HepG2 (cell line): Measurements from ENCODE around the gene NRG3. TPM values are rescaled to one million over a fixed set of nuclear protein-coding genes. Genes with fewer than 3 reads are reported as not detected.
A peak's percentile ranks its signal among the peaks of the same experiment; 100 is the strongest.

ENCODE experiments used
- ATAC-seq: fragments of 200-7000 bp; cut with Tn5 transposase; 3 replicates; pipeline ENCODE4 v1.9.1; 2020; ENCODE audit warnings: mild to moderate bottlenecking, moderate library complexity
- BruUV-seq: library from RNA; stranded (reverse); fragments of 400-500 nt; replicated peaks from 2 replicates; lab custom pipeline; 2021; lab: Mats Ljungman, UMichigan
- CTCF ChIA-PET: fragments of 300-600 bp; formaldehyde crosslinking; extraction: SDS; loops from one replicate; lab custom pipeline; 2021; ENCODE audit warnings: low total read pairs, inconsistent platforms, low intra/inter-chr PET ratio; lab: Yijun Ruan, JAX
- POLR2A ChIA-PET: fragments of 350-600 bp; sonication (Branson Sonifier 250); formaldehyde crosslinking; loops from one replicate; lab custom pipeline; 2020; ENCODE audit warnings: antibody characterized with exemption, inconsistent platforms; lab: Yijun Ruan, JAX
- DNase-seq: peaks from one replicate; pipeline ENCODE4 v3.0.0-alpha.2; 2015; ENCODE audit warnings: low spot score
- FAIRE-seq: peaks from 3 replicates; lab custom pipeline; 2011; peaks lifted over from hg19 to GRCh38; lab: Jason Lieb, UNC
- H2AFZ ChIP-seq: one replicate; pipeline ENCODE4 v1.6.1; 2011; ENCODE audit warnings: low read length, inconsistent platforms
- H3K27ac ChIP-seq: fragments of 300-600 bp; 3 replicates; pipeline ENCODE4 v1.8.0; 2011; ENCODE audit warnings: mixed run types, mild to moderate bottlenecking, mixed read lengths, low read length, inconsistent platforms; ENCODE audit not compliant: insufficient read depth; ENCODE audit errors: extremely low read length
- H3K27me3 ChIP-seq, 2 experiments: fragments of 200-600 bp in 1 of 2; 2 replicates in 1 of 2; 3 replicates in 1 of 2; pipeline versions ENCODE4 v1.6.0 to v1.8.0; 2011; ENCODE audit warnings: low read length in 2 of 2, mild to moderate bottlenecking in 2 of 2, moderate library complexity in 2 of 2, inconsistent platforms in 1 of 2; ENCODE audit not compliant: insufficient read depth in 2 of 2, control insufficient read depth in 1 of 2
- H3K36me3 ChIP-seq, 2 experiments: fragments of 200-600 bp in 1 of 2; replicated peaks in 1 of 2; 2 replicates in 1 of 2; 3 replicates in 1 of 2; pipeline versions ENCODE4 v1.5.1 to v1.8.0; 2011; ENCODE audit warnings: low read length in 2 of 2, inconsistent platforms in 1 of 2; ENCODE audit not compliant: insufficient read depth in 2 of 2, control insufficient read depth in 1 of 2
- H3K4me1 ChIP-seq: 2 replicates; pipeline ENCODE4 v1.5.1; 2012; ENCODE audit warnings: low read length, inconsistent platforms; ENCODE audit not compliant: insufficient read depth
- H3K4me2 ChIP-seq: 2 replicates; pipeline ENCODE4 v1.6.0; 2011; ENCODE audit warnings: low read depth, low read length, inconsistent platforms
- H3K4me3 ChIP-seq, 3 experiments: fragments of 200-600 bp in 1 of 3; sonication (generic), shearing (Covaris generic) in 1 of 3; replicated peaks in 1 of 3; 2 replicates each; pipeline ENCODE4 v1.5.1; 2011 to 2016; ENCODE audit warnings: low read length in 3 of 3, inconsistent platforms in 2 of 3, low read depth in 2 of 3, mild to moderate bottlenecking in 2 of 3, control low read depth in 1 of 3, mixed read lengths in 1 of 3; ENCODE audit not compliant: insufficient read depth in 1 of 3
- H3K79me2 ChIP-seq: one replicate; pipeline ENCODE4 v1.6.1; 2011; ENCODE audit warnings: low read length, inconsistent platforms; ENCODE audit not compliant: insufficient read depth
- H3K9ac ChIP-seq: 2 replicates; pipeline ENCODE4 v1.6.0; 2011; ENCODE audit warnings: mild to moderate bottlenecking, low read depth, low read length, inconsistent platforms; ENCODE audit not compliant: insufficient read depth
- H3K9me3 ChIP-seq: 2 replicates; pipeline ENCODE4 v1.5.1; 2012; ENCODE audit warnings: mild to moderate bottlenecking, low read length
- H4K20me1 ChIP-seq: 2 replicates; pipeline ENCODE4 v1.6.0; 2011; ENCODE audit warnings: inconsistent platforms, mild to moderate bottlenecking, low read length, moderate library complexity; ENCODE audit not compliant: insufficient read depth
- ATF7 ChIP-seq, 2 experiments: fragments of 450-650 bp in 1 of 2; sonication (generic) in 1 of 2; formaldehyde crosslinking in 1 of 2; IDR thresholded peaks; 2 replicates each; pipeline versions ENCODE4 v1.4.0 to v1.6.1; 2016 to 2020; ENCODE audit warnings: antibody characterized with exemption in 1 of 2, mild to moderate bottlenecking in 1 of 2, missing genetic modification reagents in 1 of 2
- CEBPB ChIP-seq: IDR thresholded peaks from 2 replicates; pipeline ENCODE4 v1.6.1; 2011; ENCODE audit warnings: low read depth, low read length, improper control_type of control experiment, borderline replicate concordance
- NONO ChIP-seq, 2 experiments: fragments of 450-650 bp in 1 of 2; sonication (generic) in 1 of 2; formaldehyde crosslinking in 1 of 2; IDR thresholded peaks in 1 of 2; conservative IDR thresholded peaks in 1 of 2; 2 replicates each; pipeline versions ENCODE4 v1.6.1 to v1.8.0; 2017 to 2022; ENCODE audit warnings: mild to moderate bottlenecking in 1 of 2, missing genetic modification reagents in 1 of 2, moderate library complexity in 1 of 2
- TARDBP ChIP-seq: sonication (generic); formaldehyde crosslinking; IDR thresholded peaks from 2 replicates; pipeline ENCODE4 v1.8.0; 2022; ENCODE audit warnings: mild to moderate bottlenecking, missing genetic modification reagents
- ZFP41 ChIP-seq: sonication (generic); formaldehyde crosslinking; IDR thresholded peaks from 2 replicates; pipeline ENCODE4 v1.4.0; 2020; ENCODE audit warnings: mild to moderate bottlenecking, missing genetic modification reagents, borderline replicate concordance
- ZNF17 ChIP-seq: sonication (generic); formaldehyde crosslinking; IDR thresholded peaks from 2 replicates; pipeline ENCODE4 v1.5.0; 2020; ENCODE audit warnings: mild to moderate bottlenecking, missing genetic modification reagents
- ZNF263 ChIP-seq: sonication (generic); formaldehyde crosslinking; IDR thresholded peaks from 2 replicates; pipeline ENCODE4 v1.4.0; 2020; ENCODE audit warnings: missing genetic modification reagents
- ZNF546 ChIP-seq: sonication (generic); formaldehyde crosslinking; conservative IDR thresholded peaks from 2 replicates; pipeline ENCODE4 v1.8.1; 2023; ENCODE audit warnings: mild to moderate bottlenecking, missing genetic modification reagents
- ZNF577 ChIP-seq: sonication (generic); formaldehyde crosslinking; IDR thresholded peaks from 2 replicates; pipeline ENCODE4 v1.4.0; 2020; ENCODE audit warnings: mild to moderate bottlenecking, low read depth, missing genetic modification reagents, borderline replicate concordance
- ZNF768 ChIP-seq: sonication (generic); formaldehyde crosslinking; IDR thresholded peaks from 2 replicates; pipeline ENCODE4 v1.4.0; 2020; ENCODE audit warnings: missing genetic modification reagents
- WGBS: methylation state at CpG from one replicate; pipeline ENCODE4 v1.1.6; 2017; ENCODE audit warnings: low lambda C conversion rate; 5-methylcytosine and 5-hydroxymethylcytosine counted together
- in situ Hi-C: cut with HindIII; loops from 2 replicates; pipeline ENCODE4 v1.10.0; 2017; ENCODE audit warnings: low pct_unique_long_range_greater_than_20kb; ENCODE audit not compliant: extremely low pct_ligation_motif_present
- intact Hi-C: fragments of 100-400 bp; cut with micrococcal nuclease; formaldehyde crosslinking; loops from one replicate; pipeline ENCODE4 v1.10.0; 2022; ENCODE audit not compliant: unreplicated experiment
- polyA plus RNA-seq, 8 experiments: library from polyadenylated mRNA; depleted of rRNA in 3 of 8; stranded (reverse) in 7 of 8; unstranded in 1 of 8; fragments of >200 nt; fragmentation: Illumina TruSeq in 4 of 8; extraction: Trizol in 4 of 8; gene quantifications; 2 replicates each; pipeline versions ENCODE4 v1.2.1 to v1.2.3, GENCODE V29; 2011 to 2016; ENCODE audit warnings: low read depth in 4 of 8, missing spikeins in 1 of 8, mixed read lengths in 1 of 8; ENCODE audit not compliant: insufficient read depth in 1 of 8
- total RNA-seq, 5 experiments: library from RNA; depleted of rRNA; stranded (reverse); fragments of >200 nt; fragmentation: Illumina TruSeq; extraction: Trizol; gene quantifications; 2 replicates each; pipeline ENCODE4 v1.2.3, GENCODE V29; 2016; ENCODE audit warnings: low read depth in 1 of 5
- TF ChIP-seq, protein P1 (sequence below): sonication (generic); formaldehyde crosslinking; IDR thresholded peaks from 2 replicates; pipeline ENCODE4 v1.8.0; 2022; ENCODE audit warnings: mild to moderate bottlenecking, missing genetic modification reagents; ENCODE audit not compliant: insufficient replicate concordance
- TF ChIP-seq, protein P2 (sequence below): sonication (generic); formaldehyde crosslinking; IDR thresholded peaks from 2 replicates; pipeline ENCODE4 v1.9.0; 2022; ENCODE audit warnings: low read depth, missing genetic modification reagents

NRG3 gene
- total and polyA plus RNA-seq, 2 of the 13 experiments (the other 11 are each of a cell fraction or from before 2014, with no cell fraction given): not detected

DNA sequence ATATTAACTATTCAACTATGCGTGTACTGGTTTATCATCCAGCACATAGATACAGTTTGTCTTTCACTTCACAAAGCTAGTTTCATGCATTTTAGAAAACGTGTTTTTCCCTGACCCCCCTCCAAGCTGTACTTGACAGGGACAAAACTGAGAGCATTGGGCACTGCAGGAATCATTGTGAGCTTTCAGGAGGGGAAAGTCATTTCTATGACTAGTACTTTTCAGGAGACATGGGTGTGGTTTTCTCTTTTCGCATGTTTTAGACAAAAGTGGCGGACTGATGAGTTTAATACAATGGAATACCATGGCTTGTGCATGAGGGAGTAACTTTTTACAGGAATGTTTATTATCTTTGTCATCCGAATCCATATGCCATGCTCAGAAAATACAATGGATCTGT is 42.7 kb downstream of the NRG3 start:
- no TSS peak for BruUV-seq
- no peak for ATAC-seq
- in situ Hi-C loops: no loop called here
- Histone ChIP-seq H3K4me3 (no peak overlapping the region), H3K36me3 (no peaks in the 10 kb centered on the region), H2AFZ (no peak overlapping the region), H4K20me1 (no peaks in the 10 kb centered on the region), H3K79me2 (no peaks in the 10 kb centered on the region), H3K9ac (no peak overlapping the region), H3K27ac (no peak overlapping the region), H3K27me3 (no peaks in the 10 kb centered on the region), H3K4me1 (no peaks in the 10 kb centered on the region), H3K9me3 (peaks cover 46% of the 10 kb centered on the region), H3K4me2 (no peak overlapping the region)
- ChIA-PET CTCF (no interaction called here), POLR2A (no interaction called here)
- intact Hi-C loops: no loop called here
- TF ChIP-seq ZNF768 (CRISPR knock-in tag) (no peak), ZNF577 (CRISPR knock-in tag) (no peak), ZNF17 (no peak), ZNF263 (CRISPR knock-in tag) (no peak)
- TF ChIP-seq, protein P1, sequence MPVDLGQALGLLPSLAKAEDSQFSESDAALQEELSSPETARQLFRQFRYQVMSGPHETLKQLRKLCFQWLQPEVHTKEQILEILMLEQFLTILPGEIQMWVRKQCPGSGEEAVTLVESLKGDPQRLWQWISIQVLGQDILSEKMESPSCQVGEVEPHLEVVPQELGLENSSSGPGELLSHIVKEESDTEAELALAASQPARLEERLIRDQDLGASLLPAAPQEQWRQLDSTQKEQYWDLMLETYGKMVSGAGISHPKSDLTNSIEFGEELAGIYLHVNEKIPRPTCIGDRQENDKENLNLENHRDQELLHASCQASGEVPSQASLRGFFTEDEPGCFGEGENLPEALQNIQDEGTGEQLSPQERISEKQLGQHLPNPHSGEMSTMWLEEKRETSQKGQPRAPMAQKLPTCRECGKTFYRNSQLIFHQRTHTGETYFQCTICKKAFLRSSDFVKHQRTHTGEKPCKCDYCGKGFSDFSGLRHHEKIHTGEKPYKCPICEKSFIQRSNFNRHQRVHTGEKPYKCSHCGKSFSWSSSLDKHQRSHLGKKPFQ (CRISPR knock-in tag): no peak
- no peak for DNase-seq
- FAIRE-seq: no peak
- WGBS: 27% methylated on average over 5 of the region's 5 CpGs

DNA sequence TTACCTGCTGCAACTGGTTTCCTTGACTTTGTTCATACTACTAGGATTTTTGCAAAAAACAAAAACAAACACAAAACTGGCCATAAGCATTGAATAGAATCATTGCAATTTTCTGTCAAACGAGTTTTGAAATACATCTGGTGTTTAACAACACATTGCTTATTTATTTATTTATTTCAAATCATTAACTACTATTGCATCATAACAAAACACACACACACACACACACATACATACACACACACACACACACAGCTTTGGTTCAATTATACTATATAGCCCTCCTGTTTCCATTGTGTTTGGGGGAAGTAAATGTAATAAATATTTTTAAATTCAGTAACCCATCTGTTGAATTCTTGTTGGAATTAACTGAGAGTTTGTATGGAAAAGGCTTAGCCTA is 43.8 kb downstream of the NRG3 start:
- H3K79me2 ChIP-seq: no peaks in the 10 kb centered on the region
- FAIRE-seq: no peak
- peaks cover 44% of the 10 kb centered on the region for H3K9me3 ChIP-seq
- H3K4me1 ChIP-seq: no peaks in the 10 kb centered on the region
- H3K4me2 ChIP-seq: no peak overlapping the region
- no TSS peak for BruUV-seq
- no peak overlapping the region for H3K27ac ChIP-seq
- in situ Hi-C loops: no loop called here
- intact Hi-C loops: no loop called here
- no peaks in the 10 kb centered on the region for H3K27me3 ChIP-seq
- ChIA-PET CTCF (no interaction called here), POLR2A (no interaction called here)
- no peak for TF ChIP-seq TARDBP (CRISPR knock-in tag)
- no peak for TF ChIP-seq NONO (IDR thresholded peaks at IDR 0.05)
- TF ChIP-seq NONO (CRISPR knock-in tag; conservative IDR thresholded peaks at IDR 0.05): no peak
- TF ChIP-seq ZNF546: no peak
- TF ChIP-seq, protein P2, sequence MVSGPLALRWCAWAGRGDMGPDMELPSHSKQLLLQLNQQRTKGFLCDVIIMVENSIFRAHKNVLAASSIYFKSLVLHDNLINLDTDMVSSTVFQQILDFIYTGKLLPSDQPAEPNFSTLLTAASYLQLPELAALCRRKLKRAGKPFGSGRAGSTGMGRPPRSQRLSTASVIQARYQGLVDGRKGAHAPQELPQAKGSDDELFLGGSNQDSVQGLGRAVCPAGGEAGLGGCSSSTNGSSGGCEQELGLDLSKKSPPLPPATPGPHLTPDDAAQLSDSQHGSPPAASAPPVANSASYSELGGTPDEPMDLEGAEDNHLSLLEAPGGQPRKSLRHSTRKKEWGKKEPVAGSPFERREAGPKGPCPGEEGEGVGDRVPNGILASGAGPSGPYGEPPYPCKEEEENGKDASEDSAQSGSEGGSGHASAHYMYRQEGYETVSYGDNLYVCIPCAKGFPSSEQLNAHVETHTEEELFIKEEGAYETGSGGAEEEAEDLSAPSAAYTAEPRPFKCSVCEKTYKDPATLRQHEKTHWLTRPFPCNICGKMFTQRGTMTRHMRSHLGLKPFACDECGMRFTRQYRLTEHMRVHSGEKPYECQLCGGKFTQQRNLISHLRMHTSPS (CRISPR knock-in tag): no peak
- TF ChIP-seq CEBPB: peak; percentile 34; the same call in 1 of the 2 replicates
- TF ChIP-seq ATF7 (IDR thresholded peaks at IDR 0.05): peak; percentile 16; the same call in 1 of the 2 replicates
- no peak for TF ChIP-seq ATF7 (CRISPR knock-in tag; IDR thresholded peaks at IDR 0.05)
- no peak for TF ChIP-seq ZFP41 (CRISPR knock-in tag)
- H3K4me3 ChIP-seq: no peak overlapping the region
- H4K20me1 ChIP-seq: no peaks in the 10 kb centered on the region
- no peak for DNase-seq
- H3K9ac ChIP-seq: no peak overlapping the region
- ATAC-seq: no peak
- H2AFZ ChIP-seq: no peak overlapping the region
- H3K36me3 ChIP-seq: no peaks in the 10 kb centered on the region
- 0% methylated on average over 1 of the region's 1 CpG for WGBS
